GM21528 (cell line): Measurements from ENCODE around the gene THEM5.
"Not testable (repeated sequence)": the region's sequence is repeated elsewhere in the genome, so short reads cannot be mapped to it uniquely, and the experiment has no call there.

Experiments
- ATAC-seq: cut with Tn5 transposase; IDR thresholded peaks from one replicate; pipeline ENCODE4 v1.9.1; 2021; ENCODE audit warnings: mild to moderate bottlenecking, moderate library complexity; ENCODE audit not compliant: unreplicated experiment, low FRiP score

The THEM5 gene

GRCh38 chr1:151868486-151868885 lies 15.0 kb upstream of the THEM5 start:
- ATAC-seq = no peak

GRCh38 chr1:151867765-151868411 lies 14.4 kb upstream of the THEM5 start:
- ATAC-seq = no peak

GRCh38 chr1:151867321-151867720 lies 13.8 kb upstream of the THEM5 start:
- ATAC-seq = no peak

- no peak for ATAC-seq
Observed at GRCh38 chr1:151864411-151864810, 10.9 kb upstream of the THEM5 start.

DNA sequence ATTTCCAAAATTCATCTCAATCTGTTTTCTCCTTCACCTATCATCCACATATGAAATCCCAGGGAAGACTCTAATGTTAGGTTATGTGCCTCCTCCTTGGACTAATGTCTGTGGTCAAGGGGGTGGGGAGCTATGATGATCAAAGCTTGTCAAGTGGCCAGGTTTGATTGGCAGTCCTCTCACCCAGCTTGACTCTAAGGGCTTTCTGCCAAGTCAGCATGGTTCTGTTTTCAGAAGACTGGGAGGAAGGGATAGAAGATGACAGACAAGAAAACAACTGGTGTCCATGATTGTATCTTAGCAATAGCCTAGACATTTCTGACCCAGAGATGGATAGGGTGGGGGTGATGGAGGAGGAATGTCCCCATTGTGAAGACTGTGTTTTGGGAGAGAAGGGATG lies 9.1 kb upstream of the THEM5 start:
- no peak for ATAC-seq

DNA sequence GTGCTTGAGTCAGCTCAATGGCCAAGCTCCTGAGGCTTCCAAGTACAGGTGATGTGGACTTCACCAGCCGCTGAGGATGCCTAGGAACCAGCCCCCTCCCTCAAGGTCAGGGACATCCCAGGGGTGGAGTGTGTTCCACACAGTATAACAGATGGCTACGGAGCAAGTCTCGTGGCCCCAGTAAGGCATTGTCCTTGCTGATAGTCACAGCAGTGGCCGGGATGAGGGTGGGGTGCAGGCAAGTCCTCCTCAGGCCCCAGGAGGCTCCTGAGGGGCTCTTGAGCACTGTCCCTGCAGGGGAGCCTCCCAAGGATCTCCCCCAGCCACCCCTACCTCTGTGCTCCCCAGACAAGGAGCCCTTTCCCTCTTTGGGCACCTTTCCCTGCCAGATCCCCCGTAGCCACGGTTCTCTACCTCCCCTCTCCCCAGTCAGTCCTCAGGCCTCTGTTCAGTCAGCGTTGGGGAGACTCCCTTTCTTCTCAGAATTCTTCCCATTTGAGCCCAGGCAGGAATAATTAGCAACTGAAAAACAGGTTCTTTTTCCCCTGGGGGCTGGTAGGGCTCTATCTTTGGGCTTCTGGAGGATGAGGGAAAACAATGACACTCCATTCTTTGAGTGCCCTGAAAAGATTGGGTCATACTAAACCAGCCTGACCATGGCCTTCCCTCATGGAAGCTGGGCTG lies 7.1 kb upstream of the THEM5 start:
- ATAC-seq = no peak

GRCh38 chr1:151859891-151860293 lies 6.4 kb upstream of the THEM5 start:
- no peak for ATAC-seq

DNA sequence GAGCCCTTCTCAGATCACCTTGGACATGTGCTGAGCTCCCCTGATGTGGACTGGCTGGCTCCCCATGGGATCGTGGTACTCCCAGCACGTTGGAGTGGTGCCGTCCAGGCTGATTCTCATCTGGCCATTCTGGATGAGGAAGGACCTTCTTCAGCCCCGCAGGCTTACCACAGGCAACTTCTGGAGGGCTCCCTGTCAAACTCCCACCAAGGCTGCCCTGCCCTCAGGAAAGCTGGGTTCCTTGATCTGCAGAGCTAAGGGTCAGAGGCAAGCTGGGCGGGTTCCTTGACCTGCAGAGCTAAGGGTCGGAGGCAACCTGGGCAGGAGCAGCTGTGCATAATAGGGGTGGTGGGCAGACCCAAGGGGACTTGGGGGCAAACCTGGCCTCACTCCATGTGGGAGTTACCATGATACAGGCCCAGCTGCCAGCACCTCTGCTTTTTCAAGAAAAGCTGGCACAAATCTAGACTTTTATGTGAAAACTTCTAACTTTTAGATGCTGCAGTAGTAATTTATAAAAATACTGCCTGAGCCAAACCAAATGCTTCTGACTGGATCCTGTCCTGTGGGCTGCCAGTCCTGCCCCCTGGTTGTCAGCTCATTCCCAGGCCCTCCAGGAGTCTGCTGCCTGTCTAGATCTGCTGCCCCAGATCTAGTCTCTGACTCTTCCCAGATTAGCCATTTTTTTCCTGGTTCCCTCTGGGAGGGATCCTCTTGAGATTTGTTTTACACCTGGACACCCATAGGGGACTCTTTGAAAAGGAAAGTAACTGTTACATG lies 5.6 kb upstream of the THEM5 start:
- no peak for ATAC-seq

DNA sequence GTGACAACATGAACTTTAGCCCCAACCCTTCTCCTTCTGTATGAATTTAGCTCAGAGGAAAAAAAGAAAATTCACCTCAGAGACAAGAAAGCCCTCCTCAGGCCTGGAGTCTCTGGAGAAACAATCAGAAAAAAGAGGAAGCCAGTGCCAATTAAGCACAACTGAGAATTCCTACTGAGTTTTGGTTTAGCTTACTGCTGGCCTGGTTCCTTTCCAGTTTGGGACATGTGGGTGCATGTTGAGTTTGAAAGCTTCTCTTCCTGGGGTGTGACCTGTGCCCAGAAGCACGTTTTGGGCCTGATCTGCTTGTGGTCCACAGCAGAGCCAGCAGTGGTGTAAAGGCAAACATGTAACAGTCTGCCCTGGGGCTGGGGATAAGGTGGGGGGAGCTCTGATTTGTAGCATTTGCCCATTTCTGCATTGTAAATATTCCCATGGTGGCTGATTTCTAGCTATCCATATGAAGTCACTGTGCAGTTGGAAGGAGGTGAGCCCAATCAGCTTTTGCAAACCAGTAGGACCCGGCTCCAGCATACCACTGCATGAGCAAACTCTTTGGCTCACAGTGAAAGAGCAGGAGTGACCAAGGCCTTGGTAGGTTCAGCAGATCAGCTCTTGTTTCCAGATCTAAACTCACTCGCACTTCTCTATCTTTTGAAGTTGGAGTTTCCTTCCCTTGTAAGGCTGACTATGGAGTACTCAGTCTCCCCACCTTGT lies 4.7 kb upstream of the THEM5 start:
- ATAC-seq = no peak

DNA sequence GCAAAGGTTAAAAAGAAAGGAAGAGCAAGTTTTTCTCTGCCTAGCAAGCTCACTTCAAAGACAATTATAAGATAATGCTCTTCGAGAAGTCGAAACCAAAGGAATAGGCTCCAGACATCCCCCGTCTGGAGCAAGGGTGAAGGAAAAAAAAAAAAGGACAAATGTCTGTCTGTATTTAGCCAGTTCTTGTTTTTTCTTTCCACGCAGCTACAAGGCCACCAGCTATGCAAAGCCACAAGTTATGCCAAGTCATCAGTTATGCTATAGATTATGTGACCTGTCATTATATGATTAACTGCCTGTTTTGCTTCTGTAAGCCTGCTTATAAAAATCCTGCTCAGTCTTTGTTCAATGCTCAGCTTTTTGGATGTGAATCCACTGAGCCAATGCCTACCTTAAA lies 2.4 kb upstream of the THEM5 start:
- ATAC-seq = no peak

DNA sequence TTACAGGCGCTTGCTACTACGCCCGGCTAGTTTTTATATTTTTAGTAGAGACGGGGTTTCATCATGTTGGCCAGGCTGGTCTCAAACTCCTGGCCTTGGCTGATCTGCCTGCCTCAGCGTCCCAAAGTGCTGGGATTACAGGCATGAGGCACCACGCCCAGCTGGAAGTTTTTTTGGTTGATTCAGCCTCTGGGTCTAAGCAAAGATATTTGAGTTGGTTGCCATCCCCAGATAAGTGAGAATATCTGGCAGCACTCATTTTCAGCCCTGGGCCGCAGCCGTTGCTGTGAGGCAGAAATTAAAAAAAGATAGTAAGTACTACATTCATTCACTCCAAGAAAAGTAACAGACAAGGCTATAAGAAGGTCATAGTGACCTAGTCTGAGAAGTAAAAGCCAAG lies 2.0 kb upstream of the THEM5 start:
- ATAC-seq = not testable (repeated sequence)

GRCh38 chr1:151854658-151855057 lies 1.1 kb upstream of the THEM5 start:
- ATAC-seq = no peak

- ATAC-seq = no peak
Observed at GRCh38 chr1:151852733-151853132, 779 bp downstream of the THEM5 start.

DNA sequence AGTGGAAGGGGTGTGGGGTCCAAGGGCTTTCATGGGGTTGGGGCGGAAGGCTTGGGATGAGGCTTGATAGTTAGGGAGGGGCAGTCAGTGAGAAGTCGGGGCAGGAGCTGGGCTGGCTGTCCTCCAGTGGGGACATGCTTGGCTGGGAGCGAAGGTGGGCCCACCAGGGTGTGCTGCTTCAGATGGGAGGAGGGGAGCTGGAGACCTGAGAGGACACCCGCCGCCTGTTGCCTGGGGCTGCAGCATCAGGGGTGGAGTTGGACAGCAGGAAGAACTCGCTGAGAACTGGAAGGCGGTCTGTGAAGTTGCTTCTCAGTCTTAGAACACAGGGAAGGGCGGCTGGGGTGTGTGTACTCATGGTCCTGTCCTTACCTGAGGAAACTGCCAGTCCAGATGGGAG lies 1.6 kb downstream of the THEM5 start:
- ATAC-seq = no peak

GRCh38 chr1:151849871-151850270 lies 3.6 kb downstream of the THEM5 start:
- ATAC-seq = no peak

GRCh38 chr1:151849126-151849525 lies 4.4 kb downstream of the THEM5 start:
- ATAC-seq = no peak

DNA sequence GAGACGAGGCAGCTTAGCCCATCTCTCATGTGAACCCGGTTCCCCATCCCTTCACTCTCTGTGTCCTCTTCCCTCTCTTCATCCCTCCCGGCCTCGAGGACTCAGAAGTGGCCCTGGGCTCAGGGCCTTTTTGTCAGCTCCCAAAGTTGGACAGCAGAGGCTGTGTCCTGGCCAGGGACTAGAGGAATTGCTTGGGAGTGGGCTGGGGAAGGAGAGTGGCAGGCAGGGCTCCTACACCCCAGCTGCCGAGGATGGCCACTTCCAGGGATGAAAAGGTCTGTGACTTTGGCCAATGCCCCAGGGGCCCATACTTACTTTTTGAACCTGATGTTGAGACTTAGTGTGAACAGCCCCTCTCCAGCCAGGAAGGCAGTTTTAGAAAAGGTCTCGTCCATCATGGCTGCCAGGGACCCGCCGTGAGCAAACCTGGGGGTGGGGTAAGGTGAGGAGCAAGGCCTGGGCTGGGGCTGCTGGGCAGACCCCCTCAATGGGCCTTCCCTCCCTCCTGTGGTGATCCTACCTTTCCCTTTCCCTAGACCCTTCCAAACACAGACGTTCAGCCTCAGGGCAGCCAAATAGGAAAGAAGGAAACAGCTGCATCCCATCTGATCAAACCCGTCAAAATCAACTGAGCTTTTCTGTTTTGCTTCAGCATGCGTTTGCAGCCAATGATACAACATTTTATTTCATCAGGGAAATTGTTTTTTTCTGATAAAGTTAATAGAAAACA lies 5.5 kb downstream of the THEM5 start:
- ATAC-seq = no peak

DNA sequence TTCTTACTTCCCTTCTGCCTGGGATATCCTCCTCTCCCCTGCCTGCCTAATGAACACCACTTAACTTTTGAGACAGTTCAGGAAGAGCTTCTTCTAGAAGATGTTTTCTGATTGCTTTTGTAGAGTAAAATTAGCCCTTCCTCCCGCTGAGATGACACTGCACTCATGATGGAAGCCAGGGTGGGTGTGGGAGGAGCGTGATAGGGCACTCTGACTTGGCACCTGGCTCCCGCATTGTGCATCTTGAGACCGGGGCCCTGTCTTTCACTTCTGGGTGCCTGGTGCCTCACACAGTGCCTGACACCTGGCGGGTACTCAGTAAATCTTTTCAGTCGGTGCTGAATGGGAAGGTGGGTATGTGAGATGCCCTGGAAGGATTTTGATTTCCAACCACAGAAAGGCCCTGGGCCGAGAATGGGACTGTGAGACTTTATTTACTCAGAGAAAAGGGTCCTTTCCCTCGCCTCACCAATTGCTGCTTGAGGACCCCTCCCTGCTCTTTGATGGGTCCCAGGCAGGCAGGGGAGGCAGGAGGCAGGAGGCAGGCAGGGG lies 6.8 kb downstream of the THEM5 start:
- no peak for ATAC-seq

- ATAC-seq = no peak
Observed at GRCh38 chr1:151846062-151846568, 7.4 kb downstream of the THEM5 start.

GRCh38 chr1:151843398-151843797 lies 10.1 kb downstream of the THEM5 start:
- no peak for ATAC-seq
